ENCODE measurements around the gene PTPN1. TPM values are rescaled to one million over a fixed set of nuclear protein-coding genes. Genes with fewer than 3 reads are reported as not detected.

PTPN1 gene
- total and polyA plus RNA-seq, 2 of the 13 experiments (the other 11 are each of a cell fraction or from before 2014, with no cell fraction given) = 17.7 to 37.2 TPM

DNA sequence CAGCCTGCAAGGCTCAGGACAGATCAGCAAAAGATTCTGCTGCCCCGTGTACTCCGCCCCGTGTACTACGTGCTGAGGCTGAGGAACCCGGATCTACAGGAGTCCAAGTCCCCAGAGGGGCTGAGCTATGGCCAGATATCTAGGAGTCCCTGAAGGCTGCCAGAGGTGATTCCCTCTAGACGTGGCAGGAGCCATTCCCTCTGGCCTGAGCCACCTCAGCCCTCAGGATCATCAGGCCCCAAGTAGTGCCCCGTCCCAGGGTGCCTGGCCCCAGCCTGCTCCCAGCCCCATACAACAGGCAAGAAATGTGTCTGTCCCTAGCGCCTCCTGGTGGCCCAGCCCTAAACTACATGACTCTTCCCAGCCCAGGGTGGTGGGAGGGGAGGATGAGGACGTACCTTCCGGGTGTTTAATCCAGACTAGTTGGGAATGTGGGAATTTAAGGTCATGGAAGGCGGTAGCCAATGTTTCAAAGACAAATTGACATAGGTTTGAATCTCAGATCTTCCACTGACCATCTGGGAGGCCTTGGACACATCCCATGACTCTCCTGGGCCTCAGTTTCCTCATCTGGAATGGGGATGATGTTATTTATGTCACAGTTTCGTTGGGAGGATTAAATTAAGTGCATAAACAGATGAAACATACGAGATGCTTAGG, 49.4 kb upstream of the PTPN1 start (continued):
- TF ChIP-seq, protein P1, sequence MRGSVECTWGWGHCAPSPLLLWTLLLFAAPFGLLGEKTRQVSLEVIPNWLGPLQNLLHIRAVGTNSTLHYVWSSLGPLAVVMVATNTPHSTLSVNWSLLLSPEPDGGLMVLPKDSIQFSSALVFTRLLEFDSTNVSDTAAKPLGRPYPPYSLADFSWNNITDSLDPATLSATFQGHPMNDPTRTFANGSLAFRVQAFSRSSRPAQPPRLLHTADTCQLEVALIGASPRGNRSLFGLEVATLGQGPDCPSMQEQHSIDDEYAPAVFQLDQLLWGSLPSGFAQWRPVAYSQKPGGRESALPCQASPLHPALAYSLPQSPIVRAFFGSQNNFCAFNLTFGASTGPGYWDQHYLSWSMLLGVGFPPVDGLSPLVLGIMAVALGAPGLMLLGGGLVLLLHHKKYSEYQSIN (CRISPR knock-in tag; IDR thresholded peaks at IDR 0.05; ENCODE audit: borderline replicate concordance) = no peak
- TF ChIP-seq HNRNPL (IDR thresholded peaks at IDR 0.05; ENCODE audit: low read depth, low read length) = peak; percentile 69; the same call in 1 of the 2 replicates
- TF ChIP-seq POGZ (CRISPR knock-in tag; IDR thresholded peaks at IDR 0.05) = peak; percentile 87
- TF ChIP-seq ZNF792 (CRISPR knock-in tag; IDR thresholded peaks at IDR 0.05) = peak; percentile 79; the same call in 1 of the 2 replicates
- TF ChIP-seq ZFP36L2 (CRISPR knock-in tag; IDR thresholded peaks at IDR 0.05) = no peak; the same call in none of the 2 replicates
- TF ChIP-seq, protein P2, sequence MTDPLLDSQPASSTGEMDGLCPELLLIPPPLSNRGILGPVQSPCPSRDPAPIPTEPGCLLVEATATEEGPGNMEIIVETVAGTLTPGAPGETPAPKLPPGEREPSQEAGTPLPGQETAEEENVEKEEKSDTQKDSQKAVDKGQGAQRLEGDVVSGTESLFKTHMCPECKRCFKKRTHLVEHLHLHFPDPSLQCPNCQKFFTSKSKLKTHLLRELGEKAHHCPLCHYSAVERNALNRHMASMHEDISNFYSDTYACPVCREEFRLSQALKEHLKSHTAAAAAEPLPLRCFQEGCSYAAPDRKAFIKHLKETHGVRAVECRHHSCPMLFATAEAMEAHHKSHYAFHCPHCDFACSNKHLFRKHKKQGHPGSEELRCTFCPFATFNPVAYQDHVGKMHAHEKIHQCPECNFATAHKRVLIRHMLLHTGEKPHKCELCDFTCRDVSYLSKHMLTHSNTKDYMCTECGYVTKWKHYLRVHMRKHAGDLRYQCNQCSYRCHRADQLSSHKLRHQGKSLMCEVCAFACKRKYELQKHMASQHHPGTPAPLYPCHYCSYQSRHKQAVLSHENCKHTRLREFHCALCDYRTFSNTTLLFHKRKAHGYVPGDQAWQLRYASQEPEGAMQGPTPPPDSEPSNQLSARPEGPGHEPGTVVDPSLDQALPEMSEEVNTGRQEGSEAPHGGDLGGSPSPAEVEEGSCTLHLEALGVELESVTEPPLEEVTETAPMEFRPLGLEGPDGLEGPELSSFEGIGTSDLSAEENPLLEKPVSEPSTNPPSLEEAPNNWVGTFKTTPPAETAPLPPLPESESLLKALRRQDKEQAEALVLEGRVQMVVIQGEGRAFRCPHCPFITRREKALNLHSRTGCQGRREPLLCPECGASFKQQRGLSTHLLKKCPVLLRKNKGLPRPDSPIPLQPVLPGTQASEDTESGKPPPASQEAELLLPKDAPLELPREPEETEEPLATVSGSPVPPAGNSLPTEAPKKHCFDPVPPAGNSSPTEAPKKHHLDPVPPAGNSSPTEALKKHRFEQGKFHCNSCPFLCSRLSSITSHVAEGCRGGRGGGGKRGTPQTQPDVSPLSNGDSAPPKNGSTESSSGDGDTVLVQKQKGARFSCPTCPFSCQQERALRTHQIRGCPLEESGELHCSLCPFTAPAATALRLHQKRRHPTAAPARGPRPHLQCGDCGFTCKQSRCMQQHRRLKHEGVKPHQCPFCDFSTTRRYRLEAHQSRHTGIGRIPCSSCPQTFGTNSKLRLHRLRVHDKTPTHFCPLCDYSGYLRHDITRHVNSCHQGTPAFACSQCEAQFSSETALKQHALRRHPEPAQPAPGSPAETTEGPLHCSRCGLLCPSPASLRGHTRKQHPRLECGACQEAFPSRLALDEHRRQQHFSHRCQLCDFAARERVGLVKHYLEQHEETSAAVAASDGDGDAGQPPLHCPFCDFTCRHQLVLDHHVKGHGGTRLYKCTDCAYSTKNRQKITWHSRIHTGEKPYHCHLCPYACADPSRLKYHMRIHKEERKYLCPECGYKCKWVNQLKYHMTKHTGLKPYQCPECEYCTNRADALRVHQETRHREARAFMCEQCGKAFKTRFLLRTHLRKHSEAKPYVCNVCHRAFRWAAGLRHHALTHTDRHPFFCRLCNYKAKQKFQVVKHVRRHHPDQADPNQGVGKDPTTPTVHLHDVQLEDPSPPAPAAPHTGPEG (CRISPR knock-in tag; IDR thresholded peaks at IDR 0.05) = 0 out of 2 replicates have a peak, but pooled peaks have one; percentile 47
- peak in 1 of 2 experiments; percentile 60; a peak in 3 of 4 replicates for TF ChIP-seq EP300 (IDR thresholded peaks at IDR 0.05; ENCODE audit: low read depth in 2 of 2, low read length in 2 of 2)
- TF ChIP-seq EP300 (CRISPR knock-in tag; IDR thresholded peaks at IDR 0.05; ENCODE audit: borderline replicate concordance) = peak; percentile 56; the same call in 1 of the 2 replicates
- TF ChIP-seq, protein P3, sequence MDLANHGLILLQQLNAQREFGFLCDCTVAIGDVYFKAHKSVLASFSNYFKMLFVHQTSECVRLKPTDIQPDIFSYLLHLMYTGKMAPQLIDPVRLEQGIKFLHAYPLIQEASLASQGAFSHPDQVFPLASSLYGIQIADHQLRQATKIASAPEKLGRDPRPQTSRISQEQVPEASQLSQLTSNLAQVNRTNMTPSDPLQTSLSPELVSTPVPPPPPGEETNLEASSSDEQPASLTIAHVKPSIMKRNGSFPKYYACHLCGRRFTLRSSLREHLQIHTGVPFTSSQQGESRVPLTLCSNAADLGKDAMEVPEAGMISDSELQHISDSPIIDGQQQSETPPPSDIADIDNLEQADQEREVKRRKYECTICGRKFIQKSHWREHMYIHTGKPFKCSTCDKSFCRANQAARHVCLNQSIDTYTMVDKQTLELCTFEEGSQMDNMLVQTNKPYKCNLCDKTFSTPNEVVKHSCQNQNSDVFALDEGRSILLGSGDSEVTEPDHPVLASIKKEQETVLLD (CRISPR knock-in tag; IDR thresholded peaks at IDR 0.05; ENCODE audit: low read depth) = no peak
- TF ChIP-seq, protein P4, sequence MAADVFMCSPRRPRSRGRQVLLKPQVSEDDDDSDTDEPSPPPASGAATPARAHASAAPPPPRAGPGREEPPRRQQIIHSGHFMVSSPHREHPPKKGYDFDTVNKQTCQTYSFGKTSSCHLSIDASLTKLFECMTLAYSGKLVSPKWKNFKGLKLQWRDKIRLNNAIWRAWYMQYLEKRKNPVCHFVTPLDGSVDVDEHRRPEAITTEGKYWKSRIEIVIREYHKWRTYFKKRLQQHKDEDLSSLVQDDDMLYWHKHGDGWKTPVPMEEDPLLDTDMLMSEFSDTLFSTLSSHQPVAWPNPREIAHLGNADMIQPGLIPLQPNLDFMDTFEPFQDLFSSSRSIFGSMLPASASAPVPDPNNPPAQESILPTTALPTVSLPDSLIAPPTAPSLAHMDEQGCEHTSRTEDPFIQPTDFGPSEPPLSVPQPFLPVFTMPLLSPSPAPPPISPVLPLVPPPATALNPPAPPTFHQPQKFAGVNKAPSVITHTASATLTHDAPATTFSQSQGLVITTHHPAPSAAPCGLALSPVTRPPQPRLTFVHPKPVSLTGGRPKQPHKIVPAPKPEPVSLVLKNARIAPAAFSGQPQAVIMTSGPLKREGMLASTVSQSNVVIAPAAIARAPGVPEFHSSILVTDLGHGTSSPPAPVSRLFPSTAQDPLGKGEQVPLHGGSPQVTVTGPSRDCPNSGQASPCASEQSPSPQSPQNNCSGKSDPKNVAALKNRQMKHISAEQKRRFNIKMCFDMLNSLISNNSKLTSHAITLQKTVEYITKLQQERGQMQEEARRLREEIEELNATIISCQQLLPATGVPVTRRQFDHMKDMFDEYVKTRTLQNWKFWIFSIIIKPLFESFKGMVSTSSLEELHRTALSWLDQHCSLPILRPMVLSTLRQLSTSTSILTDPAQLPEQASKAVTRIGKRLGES (CRISPR knock-in tag; IDR thresholded peaks at IDR 0.05; ENCODE audit: borderline replicate concordance) = no peak; the same call in 1 of the 2 replicates
- TF ChIP-seq, protein P5, sequence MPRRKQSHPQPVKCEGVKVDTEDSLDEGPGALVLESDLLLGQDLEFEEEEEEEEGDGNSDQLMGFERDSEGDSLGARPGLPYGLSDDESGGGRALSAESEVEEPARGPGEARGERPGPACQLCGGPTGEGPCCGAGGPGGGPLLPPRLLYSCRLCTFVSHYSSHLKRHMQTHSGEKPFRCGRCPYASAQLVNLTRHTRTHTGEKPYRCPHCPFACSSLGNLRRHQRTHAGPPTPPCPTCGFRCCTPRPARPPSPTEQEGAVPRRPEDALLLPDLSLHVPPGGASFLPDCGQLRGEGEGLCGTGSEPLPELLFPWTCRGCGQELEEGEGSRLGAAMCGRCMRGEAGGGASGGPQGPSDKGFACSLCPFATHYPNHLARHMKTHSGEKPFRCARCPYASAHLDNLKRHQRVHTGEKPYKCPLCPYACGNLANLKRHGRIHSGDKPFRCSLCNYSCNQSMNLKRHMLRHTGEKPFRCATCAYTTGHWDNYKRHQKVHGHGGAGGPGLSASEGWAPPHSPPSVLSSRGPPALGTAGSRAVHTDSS (CRISPR knock-in tag; conservative IDR thresholded peaks at IDR 0.05) = peak; percentile 95; the same call in 1 of the 2 replicates
- TF ChIP-seq, protein P6, sequence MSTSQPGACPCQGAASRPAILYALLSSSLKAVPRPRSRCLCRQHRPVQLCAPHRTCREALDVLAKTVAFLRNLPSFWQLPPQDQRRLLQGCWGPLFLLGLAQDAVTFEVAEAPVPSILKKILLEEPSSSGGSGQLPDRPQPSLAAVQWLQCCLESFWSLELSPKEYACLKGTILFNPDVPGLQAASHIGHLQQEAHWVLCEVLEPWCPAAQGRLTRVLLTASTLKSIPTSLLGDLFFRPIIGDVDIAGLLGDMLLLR (CRISPR knock-in tag; IDR thresholded peaks at IDR 0.05) = peak; percentile 93
- peak; percentile 58 for TF ChIP-seq ZNF629 (CRISPR knock-in tag; conservative IDR thresholded peaks at IDR 0.05)
- TF ChIP-seq ETV6 (CRISPR knock-in tag; conservative IDR thresholded peaks at IDR 0.05) = peak; percentile 51; the same call in 1 of the 2 replicates
